ENCODE measurements around the gene SV2B.

SV2B gene

DNA sequence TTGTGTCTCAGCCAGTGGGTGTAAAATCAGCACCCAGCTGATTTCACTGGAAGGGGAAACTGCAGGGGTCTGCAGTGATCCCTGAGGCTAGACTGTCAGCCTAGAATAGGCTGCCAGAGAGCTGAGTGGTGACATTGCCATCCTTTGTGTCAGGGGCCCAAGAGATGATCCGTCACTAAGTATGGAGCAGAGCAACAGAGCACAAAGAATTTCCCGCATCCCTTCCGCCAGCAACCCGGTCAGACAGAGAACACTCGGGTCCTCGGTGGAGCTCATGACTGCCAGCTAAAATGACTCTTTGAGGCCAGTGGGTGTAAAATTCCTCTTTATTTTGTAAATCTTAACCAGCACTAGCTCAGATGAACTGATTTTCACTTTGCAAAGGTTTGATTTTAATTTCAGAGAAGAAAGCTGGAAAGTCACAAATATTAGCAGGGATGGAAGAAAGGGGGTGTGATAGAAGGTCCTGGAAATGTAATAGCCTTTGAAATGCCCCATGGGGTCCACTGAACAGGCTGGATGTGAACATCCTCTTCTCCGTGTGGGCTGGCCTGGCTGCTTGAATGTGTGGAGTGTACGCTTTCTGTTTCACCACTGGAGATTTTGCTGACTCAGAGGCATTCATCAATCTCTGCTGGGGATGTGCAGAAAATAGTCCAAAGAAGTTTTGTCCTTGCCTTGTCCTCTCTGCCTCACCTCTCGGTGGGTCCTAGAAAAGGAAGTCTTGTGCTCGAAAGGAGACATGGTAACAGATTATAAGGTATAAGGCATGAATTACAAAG is 138.8 kb downstream of the SV2B start:
- no peak for DNase-seq

DNA sequence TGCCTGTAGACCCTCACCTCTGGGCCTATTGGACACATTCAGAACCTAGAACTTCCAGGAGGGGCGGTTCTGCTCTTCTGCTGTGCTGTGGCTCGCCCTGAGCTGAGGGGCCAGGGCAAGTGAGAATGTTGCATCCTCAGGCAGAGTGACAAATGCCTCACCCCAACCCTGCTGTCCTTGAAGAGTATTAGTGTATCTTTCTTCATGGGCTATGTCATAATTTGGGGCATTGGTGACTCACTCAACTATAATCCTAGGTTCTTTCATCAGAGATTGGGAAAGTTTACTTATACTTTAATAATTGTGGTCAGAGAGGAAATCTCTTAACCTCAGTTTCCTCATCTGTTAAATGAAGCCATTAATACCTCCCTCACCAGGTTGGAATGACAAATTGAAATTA is 143.8 kb downstream of the SV2B start:
- DNase-seq = no peak

DNA sequence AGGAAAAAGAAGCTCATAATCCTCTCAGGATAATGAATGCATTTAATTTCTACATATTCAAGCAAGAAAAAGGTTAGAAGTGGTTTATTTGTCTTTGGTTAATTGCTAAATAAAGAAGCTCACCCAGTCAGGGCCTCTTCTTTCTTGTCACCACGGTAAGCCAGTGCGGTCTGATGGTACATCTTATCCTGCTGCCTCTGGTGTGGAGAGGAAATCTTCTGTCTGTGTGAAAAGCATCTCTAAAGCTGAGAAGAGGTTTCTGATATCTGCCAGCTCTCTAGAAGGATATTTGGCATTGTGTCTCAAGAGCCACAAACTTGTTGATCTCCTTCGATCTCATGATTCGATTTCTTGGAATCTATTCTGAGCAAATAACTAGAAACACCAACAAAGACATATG is 144.9 kb downstream of the SV2B start:
- no peak for DNase-seq

DNA sequence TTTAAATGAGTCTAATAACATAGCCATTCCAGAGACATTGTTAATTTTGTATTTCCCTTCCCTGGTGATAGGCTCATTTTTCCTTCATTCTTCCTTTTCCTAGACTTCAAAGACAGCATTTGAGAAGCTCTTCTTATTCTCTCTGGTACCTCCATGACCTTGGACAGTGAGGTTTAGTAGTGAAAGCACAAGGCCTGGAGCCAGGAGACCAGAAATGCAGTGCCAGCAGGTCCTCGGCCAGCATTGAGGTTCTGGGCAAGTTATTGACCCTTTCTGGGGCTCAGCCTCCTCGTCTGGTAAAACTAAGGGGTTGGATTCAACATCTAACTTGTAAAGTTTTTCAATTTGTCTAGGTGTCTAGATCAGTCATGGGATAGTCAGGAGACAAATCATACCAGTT is 146.9 kb downstream of the SV2B start:
- DNase-seq = no peak

DNA sequence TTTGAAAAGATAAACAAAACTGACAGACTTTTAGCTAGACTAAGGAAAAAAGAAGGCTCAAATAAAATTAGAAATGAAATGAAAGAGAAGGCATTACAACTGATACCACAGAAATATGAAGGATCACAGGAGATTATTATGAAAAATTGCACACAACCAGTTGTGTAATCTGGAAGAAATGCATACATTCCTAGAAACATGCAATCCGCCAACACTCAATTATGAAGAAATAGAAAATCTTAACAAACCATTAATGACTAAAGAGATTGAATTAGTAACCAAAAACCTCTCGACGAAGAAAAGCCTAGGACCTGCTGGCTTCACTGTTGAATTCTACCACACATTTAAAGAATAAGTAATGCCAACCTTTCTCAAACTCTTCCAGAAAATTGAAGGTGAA is 149.5 kb downstream of the SV2B start:
- DNase-seq = no peak

DNA sequence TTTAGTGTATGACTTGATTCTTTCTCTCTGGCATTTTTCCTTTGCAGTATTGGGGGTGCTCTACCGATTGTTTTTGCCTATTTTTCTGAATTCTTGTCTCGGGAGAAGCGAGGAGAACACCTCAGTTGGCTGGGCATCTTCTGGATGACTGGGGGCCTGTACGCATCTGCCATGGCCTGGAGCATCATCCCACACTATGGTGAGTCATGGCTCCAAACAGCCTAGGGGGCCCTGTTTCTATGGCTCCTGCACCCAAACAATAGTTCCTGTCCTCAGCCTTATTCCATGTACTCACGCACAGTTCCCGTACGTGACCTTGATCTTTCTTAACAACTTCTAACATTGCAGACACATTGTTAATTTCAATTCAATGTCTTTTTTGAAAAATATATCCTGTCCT is 152.3 kb downstream of the SV2B start:
- no peak for DNase-seq

DNA sequence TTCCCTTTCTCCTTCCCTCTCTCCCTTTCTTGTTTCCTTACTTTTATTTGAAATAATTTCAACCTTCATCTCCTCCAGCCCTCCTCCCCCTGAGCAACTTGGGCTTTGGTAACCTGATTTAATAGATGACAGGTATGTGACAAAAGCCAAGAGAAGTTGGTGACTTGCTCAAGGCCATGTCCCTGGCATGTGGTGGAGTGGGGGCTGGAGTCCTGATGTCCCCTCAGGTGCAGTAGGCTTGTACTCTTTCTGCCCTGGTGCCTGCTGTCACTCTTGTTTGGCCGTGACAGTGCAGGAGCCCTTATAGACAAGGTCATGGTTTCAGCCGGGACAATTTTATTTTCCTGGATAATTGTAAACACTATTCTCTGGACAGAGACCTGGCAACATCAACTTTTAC is 152.7 kb downstream of the SV2B start:
- no peak for DNase-seq

DNA sequence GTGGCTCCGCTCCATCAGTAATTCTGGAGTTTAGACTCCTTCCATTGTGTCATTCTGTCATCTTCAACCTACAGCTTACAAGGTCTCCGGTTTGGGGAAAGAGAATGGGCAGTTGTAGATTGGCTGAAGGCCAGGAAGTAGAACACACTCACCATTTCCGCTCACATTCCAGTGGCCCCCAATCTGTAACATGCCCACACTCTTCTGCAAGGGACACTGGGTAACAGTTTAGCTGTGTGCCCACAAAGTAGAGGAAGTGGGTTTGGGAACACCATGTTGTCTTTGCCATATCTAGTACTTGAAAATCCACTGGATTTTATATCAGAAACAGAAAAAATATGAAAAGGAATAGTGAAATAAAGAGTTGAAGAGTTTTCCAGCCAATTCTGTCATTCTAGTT is 153.5 kb downstream of the SV2B start:
- peak; percentile 24 for DNase-seq

DNA sequence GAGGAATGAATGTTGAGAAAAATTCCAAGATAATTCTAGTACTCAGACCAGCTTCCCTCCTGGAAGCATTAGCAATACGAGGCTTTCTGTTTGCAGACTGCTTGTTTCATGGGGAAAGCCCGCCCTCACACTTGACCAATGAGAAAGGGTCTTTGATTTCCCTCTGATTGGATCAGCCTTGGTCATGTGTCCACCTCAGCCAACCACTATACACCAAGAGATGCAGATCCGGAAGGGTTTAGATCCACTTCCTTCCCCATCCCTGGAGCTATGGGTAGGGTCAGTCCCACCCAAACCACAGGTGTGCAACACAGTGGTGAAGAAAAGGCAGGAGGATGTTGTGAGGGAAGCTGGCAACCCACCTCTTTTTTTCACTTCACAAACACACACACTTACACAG is 154.7 kb downstream of the SV2B start:
- DNase-seq = no peak

DNA sequence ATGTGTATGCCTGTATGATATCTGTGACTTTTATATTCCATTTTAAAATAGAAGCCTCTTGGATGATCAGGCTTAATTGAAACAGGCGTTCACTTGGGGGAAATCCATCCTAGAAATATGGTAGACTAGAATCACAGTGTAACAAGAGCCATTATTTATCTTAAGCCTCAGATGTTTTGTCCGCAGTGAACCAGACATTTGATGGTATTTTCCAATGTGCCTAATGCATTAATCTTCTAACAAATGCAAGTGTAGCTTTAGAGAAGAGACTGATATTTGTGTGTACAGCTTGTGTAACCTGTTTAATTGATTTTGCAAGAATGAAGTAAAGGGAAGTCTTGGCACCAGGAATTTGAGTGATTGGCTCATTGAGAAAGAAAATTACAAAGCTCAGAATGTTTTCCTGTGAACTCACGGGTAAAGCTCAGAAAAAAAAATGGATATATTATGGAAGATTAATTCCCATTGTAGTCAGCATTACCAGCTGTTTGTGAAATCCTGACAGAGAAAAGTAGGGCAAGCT is 155.7 kb downstream of the SV2B start:
- no peak for DNase-seq

DNA sequence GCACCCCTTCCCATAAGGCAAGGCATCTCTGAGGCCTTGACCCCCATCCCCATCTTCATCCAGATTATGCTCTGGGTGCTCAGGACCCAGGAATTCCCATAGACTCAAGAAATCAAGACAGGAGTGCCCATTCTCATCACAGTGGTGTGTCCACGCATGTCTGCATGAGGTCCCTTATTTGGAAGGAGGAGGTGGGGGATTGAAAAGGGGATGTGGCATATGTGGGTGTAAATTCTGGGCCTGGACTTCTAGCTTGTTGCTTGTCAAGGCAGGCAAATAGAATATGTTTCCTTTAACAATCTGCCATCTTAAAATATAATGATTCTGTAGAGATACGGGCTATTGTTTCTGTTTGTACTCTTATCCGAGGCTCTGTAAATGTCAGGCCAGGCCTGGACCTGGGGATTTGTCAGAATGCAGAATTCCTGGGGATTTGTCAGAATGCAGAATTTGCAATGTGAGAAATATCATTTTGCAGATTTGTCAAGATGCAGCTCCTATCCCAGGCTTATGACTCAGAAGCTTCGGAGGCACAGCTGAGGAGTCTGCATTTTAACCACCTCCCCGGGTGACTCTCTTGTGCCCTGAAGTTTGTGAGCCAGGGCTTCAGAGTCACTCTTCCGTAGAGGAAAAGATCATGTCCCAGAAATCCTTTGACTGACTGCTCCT is 157.8 kb downstream of the SV2B start:
- no peak for DNase-seq

DNA sequence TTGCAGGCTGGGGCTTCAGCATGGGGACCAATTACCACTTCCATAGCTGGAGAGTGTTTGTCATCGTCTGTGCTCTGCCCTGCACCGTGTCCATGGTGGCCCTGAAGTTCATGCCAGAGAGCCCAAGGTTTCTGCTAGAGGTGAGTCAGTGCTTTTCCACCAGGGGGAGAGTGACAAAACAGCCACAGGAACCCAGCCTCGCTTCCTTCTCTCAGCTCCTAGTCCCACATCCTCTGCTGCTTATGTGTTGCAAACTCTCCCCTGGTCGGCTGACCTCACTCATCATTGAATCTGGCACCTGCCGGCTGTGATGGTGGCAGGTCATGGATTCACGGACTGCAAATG is 158.3 kb downstream of the SV2B start:
- DNase-seq = peak; percentile 6

DNA sequence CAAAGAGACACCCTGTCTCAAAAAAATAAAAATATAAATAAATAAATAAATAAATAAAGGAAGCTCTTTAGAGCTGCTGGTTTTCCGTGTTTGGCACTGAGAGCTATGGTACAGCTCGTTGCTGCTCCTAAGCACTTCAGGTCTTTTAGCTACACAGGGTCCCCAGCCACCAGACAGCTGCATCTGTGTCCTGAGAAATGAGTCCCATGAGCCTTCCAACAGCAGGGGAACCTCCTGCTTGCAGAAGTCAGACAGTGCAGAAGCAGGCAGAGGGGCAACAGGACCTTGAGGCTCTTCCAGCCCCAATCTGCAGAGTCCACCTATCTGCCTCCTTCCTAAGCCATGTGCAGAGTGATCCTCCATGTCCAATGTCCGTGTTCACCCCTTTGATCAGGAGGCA is 159.0 kb downstream of the SV2B start:
- DNase-seq = no peak

DNA sequence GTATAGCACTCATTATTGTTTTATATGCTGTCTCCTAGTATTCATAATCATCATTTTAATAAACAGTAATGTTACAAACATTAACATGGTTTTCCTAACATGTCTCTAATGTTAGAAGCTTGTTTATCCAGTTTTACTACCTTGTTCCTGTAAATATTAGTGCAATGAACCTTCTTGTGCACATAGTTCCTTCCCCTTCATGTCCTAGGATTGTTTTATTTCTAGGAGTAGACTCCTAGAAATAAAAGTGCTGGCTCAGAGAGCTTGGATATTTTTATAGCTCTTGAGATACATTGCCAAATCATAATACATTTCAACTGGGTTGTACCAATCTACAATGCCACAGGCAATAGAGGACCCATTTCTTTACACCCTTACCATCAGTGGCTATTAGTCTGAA is 161.3 kb downstream of the SV2B start:
- DNase-seq = no peak

DNA sequence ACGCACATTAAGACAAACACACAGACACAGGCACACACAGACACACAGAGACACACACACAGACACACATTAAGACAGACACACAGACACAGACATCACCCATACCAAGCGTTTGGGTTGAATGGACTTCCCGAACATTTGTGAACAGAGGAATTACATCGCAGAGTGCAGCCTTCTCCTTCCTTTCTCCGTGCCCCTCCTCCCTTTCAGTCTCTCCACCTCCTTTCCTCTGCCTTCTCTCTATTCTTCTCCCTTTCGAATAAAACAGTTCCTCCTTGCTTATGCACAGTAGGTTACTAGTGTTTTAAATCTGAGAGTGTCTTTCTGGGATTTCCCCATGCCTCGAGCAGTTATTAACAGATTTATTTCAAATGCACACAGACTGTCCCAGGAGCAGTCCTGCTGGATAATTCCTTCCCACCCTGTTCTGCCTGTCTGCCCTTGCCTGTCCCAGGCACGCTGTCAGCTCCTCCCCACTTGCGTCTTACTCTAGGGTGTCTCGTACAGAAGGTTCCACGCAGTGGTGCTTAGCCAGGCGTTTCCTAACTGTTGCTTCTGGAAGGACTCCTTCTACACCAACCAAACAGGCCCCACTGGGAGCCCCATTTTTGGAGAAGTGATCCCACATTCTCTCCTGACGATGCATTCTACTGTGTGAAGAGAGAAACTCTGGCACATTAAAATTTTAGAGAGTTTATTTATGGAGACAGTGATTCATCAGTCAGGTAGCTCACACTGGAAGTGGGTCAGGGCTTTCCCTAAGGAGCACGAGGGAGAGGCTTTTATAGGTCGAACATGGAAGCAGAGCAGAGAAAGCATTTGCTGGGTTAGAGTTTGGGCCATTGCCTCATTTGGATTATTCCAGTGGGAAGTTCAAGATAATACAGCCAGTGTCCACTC is 163.8 kb downstream of the SV2B start:
- no peak for DNase-seq

DNA sequence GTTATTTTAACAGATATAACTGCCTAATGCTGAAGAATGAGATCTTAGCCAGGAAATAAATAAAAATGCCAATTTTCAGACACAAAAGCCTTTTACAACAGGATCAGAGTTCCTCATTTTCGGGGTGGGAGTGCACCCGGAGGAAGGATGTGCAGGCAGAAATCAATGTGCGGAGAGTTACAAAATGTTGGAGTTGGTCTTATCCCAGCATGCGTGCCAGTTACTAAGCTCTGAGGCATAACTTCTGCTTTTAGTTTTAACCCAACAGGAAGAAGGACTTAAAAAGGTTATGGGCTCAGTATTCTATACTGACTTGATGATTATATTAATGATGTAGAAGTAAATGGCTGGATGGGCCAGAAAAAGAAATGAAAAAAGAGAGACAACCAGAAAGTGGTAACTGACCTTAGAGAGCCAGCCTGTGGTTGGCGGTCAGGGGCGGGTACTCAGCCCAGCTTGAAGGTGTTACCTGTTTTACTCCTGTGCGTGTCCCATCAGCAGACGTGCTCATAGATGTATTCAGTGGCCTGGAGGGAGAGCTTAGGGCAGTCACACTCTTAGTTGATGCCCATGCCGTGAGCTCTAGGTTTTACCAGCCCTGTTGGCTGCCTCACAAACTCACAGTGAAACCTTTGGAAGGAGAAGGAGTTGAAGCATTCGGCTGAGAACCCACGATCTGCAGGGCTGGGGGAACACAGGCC is 164.7 kb downstream of the SV2B start:
- no peak for DNase-seq

DNA sequence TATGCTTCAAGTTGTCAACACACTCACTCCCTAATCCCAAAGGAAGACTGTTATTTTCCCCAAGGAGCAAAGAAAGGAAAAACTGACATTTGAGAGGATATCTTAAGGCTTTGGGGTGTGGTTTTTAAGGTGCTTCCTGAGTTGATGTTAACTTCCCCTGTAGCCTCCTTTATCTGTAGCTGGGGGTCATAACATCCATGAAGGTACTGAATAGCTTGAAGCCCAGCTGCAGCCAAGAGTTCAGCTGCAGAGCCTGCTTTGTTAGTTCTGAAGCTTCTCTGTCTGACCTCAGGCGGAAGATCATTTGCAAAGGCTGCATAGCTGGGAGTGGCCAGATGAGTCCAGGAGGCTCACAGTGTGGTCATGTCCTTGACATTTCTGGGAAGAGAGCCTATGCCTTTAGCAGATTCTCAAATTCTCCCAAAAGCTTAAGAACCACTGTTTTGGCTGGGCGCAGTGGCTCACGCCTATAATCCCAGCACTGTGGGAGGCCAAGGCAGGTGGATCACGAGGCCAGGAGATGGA is 165.4 kb downstream of the SV2B start:
- no peak for DNase-seq

DNA sequence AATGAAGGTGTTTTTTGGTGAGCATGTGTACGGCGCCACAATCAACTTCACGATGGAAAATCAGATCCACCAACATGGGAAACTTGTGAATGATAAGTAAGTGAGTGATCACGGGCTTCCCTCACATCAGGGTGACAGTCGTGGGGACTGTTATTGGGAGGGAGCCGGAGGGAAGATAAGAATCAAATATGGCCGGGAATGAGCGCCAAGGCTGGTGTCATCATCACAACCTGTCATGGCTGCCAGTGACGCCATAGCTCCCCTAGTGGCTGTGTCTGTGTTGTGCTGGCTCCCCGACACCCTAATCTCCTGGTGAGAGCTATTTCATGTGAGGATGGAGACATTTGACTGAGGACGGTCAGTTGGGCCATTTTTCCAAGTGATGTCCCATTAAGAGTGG is 168.5 kb downstream of the SV2B start:
- peak; percentile 34 for DNase-seq

DNA sequence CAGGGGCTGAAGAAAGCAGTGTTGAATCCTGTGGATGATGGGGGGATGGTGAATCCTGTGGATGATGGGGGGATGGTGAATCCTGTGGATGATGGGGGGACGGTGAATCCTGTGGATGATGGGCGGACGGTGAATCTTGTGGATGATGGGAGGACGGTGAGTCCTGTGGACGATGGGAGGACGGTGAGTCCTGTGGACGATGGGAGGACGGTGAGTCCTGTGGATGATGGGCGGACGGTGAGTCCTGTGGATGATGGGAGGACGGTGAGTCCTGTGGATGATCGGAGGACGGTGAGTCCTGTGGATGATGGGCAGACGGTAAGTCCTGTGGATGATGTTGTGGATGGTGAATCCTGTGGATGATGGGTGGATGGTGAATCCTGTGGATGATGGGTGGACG is 170.7 kb downstream of the SV2B start:
- no peak for DNase-seq

DNA sequence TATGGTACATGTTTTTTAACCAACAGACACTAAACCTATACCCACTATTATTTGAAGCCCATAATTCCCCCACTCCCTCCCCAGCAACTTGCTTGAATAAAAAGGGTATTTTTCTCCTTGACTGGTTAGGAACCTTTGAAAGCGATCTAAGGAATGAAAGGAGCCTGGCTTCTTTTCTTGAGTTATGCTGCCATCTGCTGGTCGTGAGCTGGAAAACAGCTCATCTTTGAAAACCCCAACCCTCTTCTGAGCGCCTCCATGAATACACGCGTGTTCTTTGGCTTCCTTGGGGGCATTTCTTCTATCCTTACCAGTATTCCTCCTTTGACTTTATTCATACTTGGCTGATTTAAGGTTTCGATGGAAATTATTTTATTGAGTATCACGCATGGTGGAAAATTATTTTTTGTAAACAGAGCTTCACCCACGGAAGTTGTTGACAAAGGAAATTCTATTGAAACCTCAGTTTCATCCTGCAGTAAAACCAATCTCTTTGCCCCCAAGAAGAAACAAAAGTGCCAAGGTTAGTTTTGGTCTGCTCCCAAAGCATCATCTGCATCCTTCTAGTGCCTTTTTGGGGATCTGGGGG is 171.6 kb downstream of the SV2B start:
- DNase-seq = peak; percentile 68

DNA sequence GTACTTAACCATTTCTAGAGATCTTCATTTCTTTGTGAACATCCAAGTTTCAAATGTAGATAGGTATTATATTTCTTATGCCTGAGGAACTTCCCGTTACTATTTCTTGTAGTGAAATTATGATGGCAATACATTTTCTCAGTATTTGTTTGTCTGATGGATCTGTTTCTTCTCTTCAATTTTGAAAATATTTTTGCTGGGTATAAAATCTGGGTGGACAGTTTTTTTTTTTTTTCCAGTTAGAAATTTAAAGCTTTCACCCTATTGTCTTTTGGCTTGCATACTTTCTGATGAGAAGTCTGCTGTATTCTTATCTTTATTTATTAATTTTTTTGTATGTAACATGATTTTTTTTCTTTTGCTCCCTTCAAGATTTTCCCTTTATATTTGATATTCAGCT is 175.8 kb downstream of the SV2B start:
- DNase-seq = no peak

DNA sequence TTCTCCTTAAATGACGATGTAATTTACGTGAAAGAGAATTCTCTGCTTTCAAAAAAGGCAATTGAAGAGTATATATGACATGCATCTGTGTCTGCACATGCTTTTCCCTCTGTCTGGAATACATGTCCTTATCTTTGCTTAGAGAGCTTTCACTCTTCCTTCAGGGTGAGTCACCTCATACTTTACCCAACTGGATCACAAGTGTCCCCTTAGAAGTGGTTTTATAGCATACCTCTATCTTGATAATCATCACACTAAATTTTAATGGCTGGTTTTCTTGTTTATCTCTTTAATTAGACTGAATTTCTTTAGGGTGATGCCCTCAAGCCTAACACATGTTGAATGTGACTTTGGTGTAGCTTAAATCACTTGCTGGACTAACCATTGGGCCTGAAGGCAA is 178.9 kb downstream of the SV2B start:
- no peak for DNase-seq

Measured in hematopoietic multipotent progenitor cell treated with erythropoietin and hydrocortisone succinate and interleukin-3 and kit ligand, for 8 days (in vitro differentiated cells).